ENCODE measurements around the gene FGFBP1. TPM values are rescaled to one million over a fixed set of nuclear protein-coding genes. Genes with fewer than 3 reads are reported as not detected.
A peak's percentile ranks its signal among the peaks of the same experiment; 100 is the strongest.

FGFBP1 gene
- total RNA-seq, 4 donors from 2014 or later: 0.27 to 19.2 (median 0.97) TPM

DNA sequence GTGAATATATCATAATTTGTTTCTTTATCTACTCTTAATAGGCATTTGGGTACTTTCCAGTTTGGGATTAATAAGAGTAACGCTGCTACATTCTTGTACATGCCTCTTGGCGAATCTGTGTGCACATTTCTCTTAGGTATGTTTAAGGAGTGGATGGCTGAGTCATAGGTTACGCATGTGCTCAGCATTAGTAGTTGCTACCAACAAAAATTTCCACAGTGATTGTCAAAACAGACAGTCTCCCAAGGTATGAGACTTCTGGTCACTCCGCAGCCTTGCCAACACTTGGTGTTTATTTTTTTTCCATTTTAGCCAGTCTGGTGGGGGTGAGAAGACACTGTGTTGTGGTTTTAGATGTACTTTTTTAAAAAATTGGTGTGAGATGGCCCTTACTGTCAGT, 44.6 kb downstream of the FGFBP1 start:
- Histone ChIP-seq H3K4me1 (peaks cover 0 to 20% (median 7%) of the 10 kb centered on the region in 3 donors), H3K4me3 (no peak overlapping the region), H3K9me3 (no peaks in the 10 kb centered on the region), H3K27me3 (no peaks in the 10 kb centered on the region), H3K27ac (peak overlapping the region; percentile 61 to 82 (median 70)), H3K36me3 (no peaks in the 10 kb centered on the region)
- 31 to 51% methylated on average over 3 to 4 of the region's 4 CpGs for WGBS, 2 donors (ENCODE audit: low coverage in 1 of 2)
- ATAC-seq: peak; percentile 90
- TF ChIP-seq EP300 (IDR thresholded peaks at IDR 0.05) (peak; percentile 8), POLR2AphosphoS5 (IDR thresholded peaks at IDR 0.05) (peak; percentile 59)
- TF ChIP-seq, protein P1, sequence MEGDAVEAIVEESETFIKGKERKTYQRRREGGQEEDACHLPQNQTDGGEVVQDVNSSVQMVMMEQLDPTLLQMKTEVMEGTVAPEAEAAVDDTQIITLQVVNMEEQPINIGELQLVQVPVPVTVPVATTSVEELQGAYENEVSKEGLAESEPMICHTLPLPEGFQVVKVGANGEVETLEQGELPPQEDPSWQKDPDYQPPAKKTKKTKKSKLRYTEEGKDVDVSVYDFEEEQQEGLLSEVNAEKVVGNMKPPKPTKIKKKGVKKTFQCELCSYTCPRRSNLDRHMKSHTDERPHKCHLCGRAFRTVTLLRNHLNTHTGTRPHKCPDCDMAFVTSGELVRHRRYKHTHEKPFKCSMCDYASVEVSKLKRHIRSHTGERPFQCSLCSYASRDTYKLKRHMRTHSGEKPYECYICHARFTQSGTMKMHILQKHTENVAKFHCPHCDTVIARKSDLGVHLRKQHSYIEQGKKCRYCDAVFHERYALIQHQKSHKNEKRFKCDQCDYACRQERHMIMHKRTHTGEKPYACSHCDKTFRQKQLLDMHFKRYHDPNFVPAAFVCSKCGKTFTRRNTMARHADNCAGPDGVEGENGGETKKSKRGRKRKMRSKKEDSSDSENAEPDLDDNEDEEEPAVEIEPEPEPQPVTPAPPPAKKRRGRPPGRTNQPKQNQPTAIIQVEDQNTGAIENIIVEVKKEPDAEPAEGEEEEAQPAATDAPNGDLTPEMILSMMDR (IDR thresholded peaks at IDR 0.05): no peak

DNA sequence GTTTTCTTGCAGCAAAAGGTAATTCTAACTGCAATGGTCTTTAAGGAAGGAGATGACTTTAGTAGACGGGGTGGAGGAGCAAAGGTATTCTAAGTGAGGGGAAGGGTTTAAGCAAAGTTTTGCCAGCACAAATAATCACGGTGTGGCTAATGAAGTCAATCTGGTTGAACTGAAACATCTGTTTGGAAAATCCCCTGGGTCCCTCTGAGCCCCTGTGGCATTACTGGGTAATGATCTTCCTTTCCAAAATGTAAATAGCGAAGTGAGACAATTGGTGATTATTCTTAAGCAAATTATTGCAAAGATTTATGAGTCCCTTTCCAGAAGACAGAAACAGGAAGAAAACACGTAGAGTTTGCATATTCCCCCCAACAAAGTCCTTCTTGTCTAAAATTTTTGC, 47.2 kb downstream of the FGFBP1 start:
- no peaks in the 10 kb centered on the region for H3K27me3 ChIP-seq
- no peak overlapping the region for H3K27ac ChIP-seq
- no peak for ATAC-seq
- WGBS, 2 donors (ENCODE audit: low coverage in 1 of 2): 35 to 55% methylated on average over 4 of the region's 4 CpGs
- H3K36me3 ChIP-seq: no peaks in the 10 kb centered on the region
- no peak overlapping the region for H3K4me3 ChIP-seq
- TF ChIP-seq POLR2AphosphoS5 (IDR thresholded peaks at IDR 0.05) (no peak), EP300 (IDR thresholded peaks at IDR 0.05) (no peak), POLR2A (IDR thresholded peaks at IDR 0.05) (no peak)
- TF ChIP-seq, protein P1 (IDR thresholded peaks at IDR 0.05): no peak
- no peaks in the 10 kb centered on the region for H3K9me3 ChIP-seq
- H3K4me1 ChIP-seq: peaks cover 0 to 16% (median 7%) of the 10 kb centered on the region in 3 donors

DNA sequence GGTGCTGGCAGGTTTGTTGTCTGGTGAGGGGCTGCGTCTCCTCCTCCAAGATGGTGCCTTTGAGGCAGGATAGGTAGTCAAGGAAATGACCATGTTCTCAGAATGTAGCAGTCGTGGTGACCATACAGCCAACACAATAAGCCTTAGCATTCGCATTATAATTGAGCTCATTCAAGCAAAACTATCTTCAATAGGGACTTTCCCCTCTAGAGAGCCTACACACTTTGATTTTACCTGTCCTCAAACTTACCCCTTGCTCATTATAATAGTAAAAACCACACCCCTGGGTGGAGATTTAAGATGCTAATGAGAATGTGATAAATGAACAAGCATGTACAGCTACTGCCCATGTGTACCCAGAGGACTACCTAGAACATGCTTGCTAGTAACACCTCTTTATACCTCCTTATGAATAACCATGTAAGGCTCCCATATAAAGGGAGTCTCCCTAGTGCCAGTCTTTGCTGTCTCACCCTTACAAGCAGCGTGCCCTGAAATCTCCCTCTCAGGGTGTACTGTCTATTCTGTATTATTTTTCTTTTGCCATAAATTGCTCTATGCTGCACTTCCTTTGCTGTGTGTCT, 48.2 kb downstream of the FGFBP1 start:
- 93 to 95% methylated on average over 3 to 4 of the region's 4 CpGs for WGBS, 2 donors (ENCODE audit: low coverage in 1 of 2)
- no peak for ATAC-seq
- H3K4me1 ChIP-seq: peaks cover 0 to 16% (median 4%) of the 10 kb centered on the region in 3 donors
- H3K4me3 ChIP-seq: no peak overlapping the region
- TF ChIP-seq EP300 (IDR thresholded peaks at IDR 0.05) (no peak), POLR2A (IDR thresholded peaks at IDR 0.05) (no peak), POLR2AphosphoS5 (IDR thresholded peaks at IDR 0.05) (no peak)
- no peaks in the 10 kb centered on the region for H3K36me3 ChIP-seq
- H3K27me3 ChIP-seq: no peaks in the 10 kb centered on the region
- no peaks in the 10 kb centered on the region for H3K9me3 ChIP-seq
- no peak overlapping the region for H3K27ac ChIP-seq

DNA sequence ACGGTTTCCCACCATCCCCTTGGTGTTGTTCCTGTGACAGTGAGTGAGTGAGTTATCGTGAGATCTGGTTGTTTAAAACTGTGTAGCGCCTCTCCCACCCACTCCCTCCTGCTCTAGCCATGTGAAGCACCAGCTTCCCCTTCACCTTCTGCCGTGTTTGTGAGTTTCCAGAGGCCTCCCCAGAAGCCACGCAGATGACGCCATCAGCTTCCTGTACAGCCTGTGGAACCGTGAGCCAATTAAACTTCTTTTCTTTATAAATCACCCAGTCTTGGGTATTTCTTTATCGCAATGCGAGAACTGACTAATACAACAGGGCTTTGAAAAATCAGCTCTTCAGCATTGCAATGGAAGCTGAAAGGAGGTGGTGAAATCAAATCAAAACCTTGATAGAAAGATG, 50.0 kb downstream of the FGFBP1 start:
- WGBS, 2 donors (ENCODE audit: low coverage in 1 of 2): 83 to 95% methylated on average over 7 to 8 of the region's 9 CpGs
- Histone ChIP-seq H3K36me3 (no peaks in the 10 kb centered on the region), H3K4me1 (peaks cover 0 to 2% (median 0%) of the 10 kb centered on the region in 3 donors), H3K9me3 (no peaks in the 10 kb centered on the region), H3K27me3 (no peaks in the 10 kb centered on the region), H3K4me3 (no peak overlapping the region), H3K27ac (no peak overlapping the region)
- ATAC-seq: no peak
- TF ChIP-seq EP300 (IDR thresholded peaks at IDR 0.05): no peak
- no peak for TF ChIP-seq POLR2AphosphoS5 (IDR thresholded peaks at IDR 0.05)
- TF ChIP-seq, protein P1 (IDR thresholded peaks at IDR 0.05): no peak
- TF ChIP-seq POLR2A (IDR thresholded peaks at IDR 0.05): no peak

Other genes starting within 250 kb of the FGFBP1 start
- 1 to 10 TPM in 3 of 4 donors, under 1 TPM in 1; 0.62 to 9.3 (median 3.3) TPM for gene BST1, start 235.7 kb downstream of the FGFBP1 start, total RNA-seq
- 1 to 10 TPM; 1.0 to 5.8 (median 2.4) TPM for gene CD38, start 160.4 kb downstream of the FGFBP1 start, total RNA-seq
- gene FGFBP2, start 24.4 kb upstream of the FGFBP1 start, total RNA-seq: 1 to 10 TPM in 3 of 4 donors, under 1 TPM in 1; 0.62 to 5.2 (median 2.2) TPM
- gene PROM1, start 145.3 kb upstream of the FGFBP1 start, total RNA-seq: 10 to 100 TPM in 1 of 4 donors, 1 to 10 TPM in 2, under 1 TPM in 1; 0.94 to 16.3 (median 4.4) TPM

Measured in gastroesophageal sphincter (tissue), 4 donors.